Measurements from ENCODE around the gene ENDOU. TPM values are rescaled to one million over a fixed set of nuclear protein-coding genes. Genes with fewer than 3 reads are reported as not detected.

Gene ENDOU
- total and polyA plus RNA-seq, 2 donors from 2014 or later = 0.28 to 0.91 TPM

- FAIRE-seq (no peak), DNase-seq (peak in 1 of 5 donors; percentile 34)
- no peaks in the 10 kb centered on the region for H3K27me3 ChIP-seq (ENCODE audit: control insufficient read depth, insufficient read depth, low read length)
- H3K9me3 ChIP-seq (ENCODE audit: control insufficient read depth in 2 of 3, insufficient read depth in 1 of 3, low read length in 3 of 3) = no peaks in the 10 kb centered on the region
- H3K4me1 ChIP-seq (ENCODE audit: control insufficient read depth in 2 of 3, insufficient read depth in 2 of 3, low read depth in 1 of 3, low read length in 3 of 3) = peaks cover 12 to 53% (median 52%) of the 10 kb centered on the region in 3 donors
- H3K4me3 ChIP-seq (ENCODE audit: low read length in 3 of 3) = peak overlapping the region; percentile 53 to 73 (median 54)
- H3K36me3 ChIP-seq (ENCODE audit: control insufficient read depth in 2 of 3, insufficient read depth in 3 of 3, low read length in 3 of 3) = peaks cover 0 to 12% (median 2%) of the 10 kb centered on the region in 3 donors
- H3K27ac ChIP-seq (ENCODE audit: low read depth in 2 of 2, low read length in 2 of 2) = peak overlapping the region; percentile 81 to 92
- H3K9ac ChIP-seq (ENCODE audit: low read length in 3 of 3) = peak overlapping the region in 2 of 3 donors; percentile 57 to 76
- intact Hi-C loops (cut with DNase I) = no loop called here
- TF ChIP-seq, protein P1, sequence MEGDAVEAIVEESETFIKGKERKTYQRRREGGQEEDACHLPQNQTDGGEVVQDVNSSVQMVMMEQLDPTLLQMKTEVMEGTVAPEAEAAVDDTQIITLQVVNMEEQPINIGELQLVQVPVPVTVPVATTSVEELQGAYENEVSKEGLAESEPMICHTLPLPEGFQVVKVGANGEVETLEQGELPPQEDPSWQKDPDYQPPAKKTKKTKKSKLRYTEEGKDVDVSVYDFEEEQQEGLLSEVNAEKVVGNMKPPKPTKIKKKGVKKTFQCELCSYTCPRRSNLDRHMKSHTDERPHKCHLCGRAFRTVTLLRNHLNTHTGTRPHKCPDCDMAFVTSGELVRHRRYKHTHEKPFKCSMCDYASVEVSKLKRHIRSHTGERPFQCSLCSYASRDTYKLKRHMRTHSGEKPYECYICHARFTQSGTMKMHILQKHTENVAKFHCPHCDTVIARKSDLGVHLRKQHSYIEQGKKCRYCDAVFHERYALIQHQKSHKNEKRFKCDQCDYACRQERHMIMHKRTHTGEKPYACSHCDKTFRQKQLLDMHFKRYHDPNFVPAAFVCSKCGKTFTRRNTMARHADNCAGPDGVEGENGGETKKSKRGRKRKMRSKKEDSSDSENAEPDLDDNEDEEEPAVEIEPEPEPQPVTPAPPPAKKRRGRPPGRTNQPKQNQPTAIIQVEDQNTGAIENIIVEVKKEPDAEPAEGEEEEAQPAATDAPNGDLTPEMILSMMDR (IDR thresholded peaks at IDR 0.05; ENCODE audit: borderline replicate concordance, extremely low read depth, insufficient read depth) = no peak
Measured at GRCh38 chr12:47758584-47758833, 33.2 kb upstream of the ENDOU start.

DNA sequence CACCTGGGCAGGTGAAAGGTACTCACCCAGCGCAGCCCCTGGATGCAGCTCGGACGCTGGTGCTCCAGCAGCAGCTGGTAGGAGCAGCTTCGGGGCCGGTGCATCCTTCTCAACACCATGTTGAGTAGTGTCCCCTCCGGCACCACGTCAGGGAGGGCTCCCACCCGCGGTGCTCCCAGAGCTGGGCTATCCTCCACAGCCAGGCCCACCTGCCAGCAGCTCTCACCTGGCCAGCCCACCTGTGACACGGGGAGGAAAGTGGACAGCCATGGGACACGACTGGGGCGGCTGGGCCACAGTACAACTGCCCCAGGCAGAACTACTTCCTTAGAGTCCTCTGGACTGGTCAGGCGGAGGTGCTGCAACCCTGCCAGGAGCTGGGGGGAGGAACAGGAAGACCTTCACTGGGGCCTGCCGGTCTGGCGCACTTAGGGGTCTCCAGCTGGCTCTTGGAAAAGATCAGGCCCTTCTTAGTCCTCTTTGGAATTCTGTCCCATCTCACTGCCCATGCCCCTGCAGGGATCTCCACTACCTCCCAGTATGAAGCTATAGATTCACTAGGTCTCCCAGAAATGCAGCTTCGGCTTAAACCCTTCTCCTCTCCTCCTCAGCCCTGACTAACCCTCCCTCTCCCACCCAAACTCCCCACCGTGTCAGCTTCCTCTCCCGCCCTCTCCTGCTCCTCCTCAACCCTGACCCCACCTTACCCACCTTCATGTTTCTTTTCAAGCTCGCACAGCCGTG is 32.7 kb upstream of the ENDOU start:
- no peak for FAIRE-seq

GRCh38 chr12:47757364-47757839 is 32.1 kb upstream of the ENDOU start:
- peak overlapping the region; percentile 81 to 92 for H3K27ac ChIP-seq (ENCODE audit: low read depth in 2 of 2, low read length in 2 of 2)
- H3K9me3 ChIP-seq (ENCODE audit: control insufficient read depth in 2 of 3, insufficient read depth in 1 of 3, low read length in 3 of 3) = no peaks in the 10 kb centered on the region
- intact Hi-C loops (cut with DNase I) = no loop called here
- H3K4me3 ChIP-seq (ENCODE audit: low read length in 3 of 3) = peak overlapping the region; percentile 21 to 73 (median 54)
- peaks cover 7 to 53% (median 50%) of the 10 kb centered on the region in 3 donors for H3K4me1 ChIP-seq (ENCODE audit: control insufficient read depth in 2 of 3, insufficient read depth in 2 of 3, low read depth in 1 of 3, low read length in 3 of 3)
- peaks cover 0 to 12% (median 2%) of the 10 kb centered on the region in 3 donors for H3K36me3 ChIP-seq (ENCODE audit: control insufficient read depth in 2 of 3, insufficient read depth in 3 of 3, low read length in 3 of 3)
- H3K9ac ChIP-seq (ENCODE audit: low read length in 3 of 3) = peak overlapping the region; percentile 13 to 76 (median 57)
- no peaks in the 10 kb centered on the region for H3K27me3 ChIP-seq (ENCODE audit: control insufficient read depth, insufficient read depth, low read length)
- TF ChIP-seq, protein P1 (IDR thresholded peaks at IDR 0.05; ENCODE audit: borderline replicate concordance, extremely low read depth, insufficient read depth) = no peak
- DNase-seq (no peak), FAIRE-seq (no peak)

More for the DNA sequence above, 32.7 kb upstream of the ENDOU start:
- peak overlapping the region; percentile 53 to 73 (median 54) for H3K4me3 ChIP-seq (ENCODE audit: low read length in 3 of 3)
- peak overlapping the region; percentile 81 to 92 for H3K27ac ChIP-seq (ENCODE audit: low read depth in 2 of 2, low read length in 2 of 2)
- H3K9ac ChIP-seq (ENCODE audit: low read length in 3 of 3) = peak overlapping the region; percentile 13 to 76 (median 57)
- peak in 4 of 5 donors; percentile 54 to 89 (median 64) for DNase-seq
- peaks cover 9 to 54% (median 52%) of the 10 kb centered on the region in 3 donors for H3K4me1 ChIP-seq (ENCODE audit: control insufficient read depth in 2 of 3, insufficient read depth in 2 of 3, low read depth in 1 of 3, low read length in 3 of 3)
- H3K27me3 ChIP-seq (ENCODE audit: control insufficient read depth, insufficient read depth, low read length) = no peaks in the 10 kb centered on the region
- H3K9me3 ChIP-seq (ENCODE audit: control insufficient read depth in 2 of 3, insufficient read depth in 1 of 3, low read length in 3 of 3) = no peaks in the 10 kb centered on the region
- intact Hi-C loops (cut with DNase I) = no loop called here
- peaks cover 0 to 12% (median 2%) of the 10 kb centered on the region in 3 donors for H3K36me3 ChIP-seq (ENCODE audit: control insufficient read depth in 2 of 3, insufficient read depth in 3 of 3, low read length in 3 of 3)
- TF ChIP-seq, protein P1 (IDR thresholded peaks at IDR 0.05; ENCODE audit: borderline replicate concordance, extremely low read depth, insufficient read depth) = no peak

Data from kidney (tissue), 14 donors.